Activated naive CD8-positive, alpha-beta T cell treated with anti-CD3 and anti-CD28 coated beads for 36 hours (primary cell): ENCODE data around the gene HADHA. TPM values are rescaled to one million over a fixed set of nuclear protein-coding genes. Genes with fewer than 3 reads are reported as not detected.

Experiments used
- DNase-seq: peaks from one replicate; pipeline ENCODE4 v3.0.0; 2021
- H3K27ac Mint-ChIP-seq: one replicate; pipeline ENCODE4 v1.8.0; 2022; ENCODE audit warnings: mild to moderate bottlenecking, moderate library complexity, mixed read lengths
- H3K27me3 Mint-ChIP-seq: one replicate; pipeline ENCODE4 v1.8.0; 2022; ENCODE audit warnings: mild to moderate bottlenecking, mixed read lengths
- H3K36me3 Mint-ChIP-seq: one replicate; pipeline ENCODE4 v1.8.0; 2021; ENCODE audit warnings: mild to moderate bottlenecking, mixed read lengths
- H3K4me1 Mint-ChIP-seq: one replicate; pipeline ENCODE4 v1.8.0; 2021; ENCODE audit warnings: mixed read lengths
- H3K4me3 Mint-ChIP-seq: one replicate; pipeline ENCODE4 v1.8.0; 2022; ENCODE audit warnings: mild to moderate bottlenecking, moderate library complexity, mixed read lengths
- H3K9me3 Mint-ChIP-seq: one replicate; pipeline ENCODE4 v1.8.0; 2022; ENCODE audit warnings: mixed read lengths
- total RNA-seq, 2 experiments: library from RNA; stranded (reverse); gene quantifications; one replicate each; pipeline ENCODE4 v1.2.3, GENCODE V29; 2021

The HADHA gene
- total RNA-seq, 2 experiments from 2014 or later, result 119 to 120 TPM

- Mint-ChIP-seq H3K27ac (no peak overlapping the region), H3K4me3 (no peak overlapping the region), H3K4me1 (no peaks in the 10 kb centered on the region), H3K9me3 (no peaks in the 10 kb centered on the region), H3K27me3 (no peaks in the 10 kb centered on the region), H3K36me3 (no peaks in the 10 kb centered on the region)
- no peak for DNase-seq
Measured at GRCh38 chr2:26164641-26165211, 79.7 kb downstream of the HADHA start.

- Mint-ChIP-seq H3K27ac (no peak overlapping the region), H3K9me3 (no peaks in the 10 kb centered on the region), H3K4me1 (no peaks in the 10 kb centered on the region), H3K4me3 (no peak overlapping the region), H3K27me3 (no peaks in the 10 kb centered on the region), H3K36me3 (no peaks in the 10 kb centered on the region)
- DNase-seq, result no peak
Measured at GRCh38 chr2:26164231-26164630, 80.2 kb downstream of the HADHA start.

- no peaks in the 10 kb centered on the region for H3K36me3 Mint-ChIP-seq
- no peak overlapping the region for H3K27ac Mint-ChIP-seq
- H3K27me3 Mint-ChIP-seq, result no peaks in the 10 kb centered on the region
Measured at GRCh38 chr2:26162963-26163362, 81.5 kb downstream of the HADHA start.

GRCh38 chr2:26161926-26162325, 82.5 kb downstream of the HADHA start:
- no peak overlapping the region for H3K27ac Mint-ChIP-seq
- no peak for DNase-seq
- H3K4me1 Mint-ChIP-seq, result no peaks in the 10 kb centered on the region
- no peaks in the 10 kb centered on the region for H3K27me3 Mint-ChIP-seq
- H3K36me3 Mint-ChIP-seq, result no peaks in the 10 kb centered on the region
- no peaks in the 10 kb centered on the region for H3K9me3 Mint-ChIP-seq
- H3K4me3 Mint-ChIP-seq, result no peak overlapping the region

More at GRCh38 chr2:26162963-26163362, 81.5 kb downstream of the HADHA start:
- Mint-ChIP-seq H3K9me3 (no peaks in the 10 kb centered on the region), H3K4me1 (no peaks in the 10 kb centered on the region), H3K4me3 (no peak overlapping the region)
- no peak for DNase-seq

GRCh38 chr2:26157580-26157979, 86.9 kb downstream of the HADHA start:
- Mint-ChIP-seq H3K9me3 (no peaks in the 10 kb centered on the region), H3K27ac (no peak overlapping the region), H3K36me3 (no peaks in the 10 kb centered on the region), H3K27me3 (peaks cover 6% of the 10 kb centered on the region), H3K4me3 (no peak overlapping the region), H3K4me1 (no peaks in the 10 kb centered on the region)
- DNase-seq, result no peak

GRCh38 chr2:26150243-26150642, 94.2 kb downstream of the HADHA start:
- no peak for DNase-seq
- Mint-ChIP-seq H3K27me3 (peaks cover 11% of the 10 kb centered on the region), H3K9me3 (no peaks in the 10 kb centered on the region), H3K4me3 (no peak overlapping the region), H3K4me1 (no peaks in the 10 kb centered on the region), H3K36me3 (no peaks in the 10 kb centered on the region), H3K27ac (no peak overlapping the region)

- no peaks in the 10 kb centered on the region for H3K4me1 Mint-ChIP-seq
- H3K4me3 Mint-ChIP-seq, result no peak overlapping the region
- peaks cover 11% of the 10 kb centered on the region for H3K27me3 Mint-ChIP-seq
- DNase-seq, result no peak
- no peaks in the 10 kb centered on the region for H3K36me3 Mint-ChIP-seq
- H3K27ac Mint-ChIP-seq, result no peak overlapping the region
- H3K9me3 Mint-ChIP-seq, result no peaks in the 10 kb centered on the region
Measured at GRCh38 chr2:26148501-26148900, 95.9 kb downstream of the HADHA start.

- Mint-ChIP-seq H3K36me3 (no peaks in the 10 kb centered on the region), H3K4me1 (no peaks in the 10 kb centered on the region), H3K27me3 (peaks cover 2% of the 10 kb centered on the region), H3K9me3 (no peaks in the 10 kb centered on the region), H3K4me3 (no peak overlapping the region), H3K27ac (no peak overlapping the region)
- DNase-seq, result peak; percentile 53
Measured at GRCh38 chr2:26144953-26145680, 99.3 kb downstream of the HADHA start.

GRCh38 chr2:26144031-26144430, 100.4 kb downstream of the HADHA start:
- Mint-ChIP-seq H3K9me3 (no peaks in the 10 kb centered on the region), H3K4me1 (no peaks in the 10 kb centered on the region), H3K36me3 (no peaks in the 10 kb centered on the region), H3K27me3 (no peaks in the 10 kb centered on the region), H3K27ac (no peak overlapping the region), H3K4me3 (no peak overlapping the region)
- no peak for DNase-seq

GRCh38 chr2:26141145-26141769, 103.2 kb downstream of the HADHA start:
- Mint-ChIP-seq H3K4me1 (no peaks in the 10 kb centered on the region), H3K4me3 (no peak overlapping the region), H3K36me3 (peaks cover 5% of the 10 kb centered on the region), H3K27ac (no peak overlapping the region), H3K9me3 (no peaks in the 10 kb centered on the region), H3K27me3 (no peaks in the 10 kb centered on the region)
- no peak for DNase-seq

Other genes with a start within 250 kb of the HADHA start
- gene RAB10, start 210.5 kb downstream of the HADHA start, total RNA-seq, result 100 to 1,000 TPM; 106 to 109 TPM
- 1 to 10 TPM; 2.1 to 2.7 TPM for gene GAREM2, start 71.5 kb downstream of the HADHA start, total RNA-seq
- gene HADHB, start 307 bp upstream of the HADHA start, total RNA-seq, result 10 to 100 TPM; 70.2 to 73.2 TPM
- gene SELENOI, start 101.5 kb upstream of the HADHA start, total RNA-seq, result 10 to 100 TPM; 59.0 to 60.6 TPM
- gene ADGRF3, start 102.2 kb upstream of the HADHA start, total RNA-seq, result 1 to 10 TPM; 4.4 to 5.2 TPM
- not detected for gene DRC1, start 157.3 kb upstream of the HADHA start, total RNA-seq
- gene OTOF, start 233.5 kb upstream of the HADHA start, total RNA-seq, result 1 to 10 TPM in 1 of 2 experiments, under 1 TPM in 1; 0.74 to 1.1 TPM